ENCODE measurements around the gene NECAB2.

DNA sequence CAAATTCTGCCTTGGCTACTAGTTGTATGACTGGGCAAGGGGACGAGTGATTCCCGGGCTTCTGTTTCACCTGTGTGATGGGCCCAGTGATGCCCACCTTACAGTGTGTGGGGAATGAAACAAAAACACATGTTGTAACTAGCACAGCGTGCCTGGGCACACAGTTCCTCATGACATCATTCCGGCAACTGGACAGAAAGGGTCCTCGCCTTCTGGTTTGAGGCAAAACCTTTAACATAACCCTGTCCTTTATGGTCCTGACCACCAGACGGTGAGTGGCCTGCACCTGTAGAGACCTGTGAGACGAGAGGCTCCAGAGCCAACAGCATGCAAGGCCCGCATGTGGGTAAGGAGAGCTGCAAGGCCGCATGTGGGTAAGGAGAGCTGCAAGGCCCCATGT is 82.3 kb downstream of the NECAB2 start:
- TF ChIP-seq EZH2 (optimal IDR thresholded peaks at IDR 0.05; ENCODE audit: low read depth, low read length), result no peak
- TF ChIP-seq CTCF (IDR thresholded peaks at IDR 0.05; ENCODE audit: low read length), result no peak
- no peak for TF ChIP-seq EZH2phosphoT487 (IDR thresholded peaks at IDR 0.05; ENCODE audit: low read length)
